ENCODE results near the gene SLC9A8.

The SLC9A8 gene

GRCh38 chr20:49786668-49787370 is 25.8 kb upstream of the SLC9A8 start:
- no peak for DNase-seq

- no peak for DNase-seq
Measured at GRCh38 chr20:49787371-49788357, 25.0 kb upstream of the SLC9A8 start.

- no peak for DNase-seq
Measured at GRCh38 chr20:49790077-49790798, 22.4 kb upstream of the SLC9A8 start.

DNA sequence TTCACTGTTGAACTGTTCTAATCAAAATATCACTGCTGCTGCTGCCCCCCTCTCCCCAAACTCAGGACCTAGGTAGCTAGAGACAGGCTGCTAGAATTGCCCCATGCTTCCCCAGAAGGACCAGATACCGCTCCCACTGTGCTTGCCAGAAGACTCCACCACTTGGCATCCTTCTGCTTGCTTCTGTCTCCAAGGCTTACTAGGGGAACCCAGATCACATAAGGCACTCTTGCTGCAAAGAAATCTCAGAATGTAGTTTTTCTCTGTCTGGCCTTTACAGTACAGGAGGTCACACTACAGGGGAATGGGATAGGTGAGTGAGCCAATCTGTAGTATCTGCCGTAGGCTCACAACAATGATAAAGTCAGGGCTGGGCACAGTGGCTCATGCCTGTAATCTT is 21.5 kb upstream of the SLC9A8 start:
- DNase-seq, result no peak

- DNase-seq, result no peak
Measured at GRCh38 chr20:49792006-49792405, 20.6 kb upstream of the SLC9A8 start.

DNA sequence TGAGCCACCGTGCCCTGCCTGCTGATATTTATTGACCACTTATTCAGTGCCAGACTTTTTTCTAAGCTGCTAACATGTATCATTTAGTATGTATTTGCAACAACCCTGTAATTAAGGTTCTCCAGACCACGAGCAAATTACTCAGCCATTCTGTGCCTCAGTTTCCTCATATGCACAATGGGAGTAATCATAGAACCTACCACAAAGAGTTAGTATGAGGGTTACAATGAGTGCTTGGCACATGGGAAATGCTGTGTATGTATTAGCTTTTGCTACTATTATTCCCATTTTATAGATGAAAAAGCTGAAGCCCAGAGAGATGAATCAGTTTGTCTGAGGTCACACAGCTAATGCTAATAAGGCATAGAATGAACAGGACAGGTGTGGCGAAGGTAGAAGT is 20.0 kb upstream of the SLC9A8 start:
- no peak for DNase-seq

- DNase-seq, result no peak
Measured at GRCh38 chr20:49794336-49795134, 18.1 kb upstream of the SLC9A8 start.

DNA sequence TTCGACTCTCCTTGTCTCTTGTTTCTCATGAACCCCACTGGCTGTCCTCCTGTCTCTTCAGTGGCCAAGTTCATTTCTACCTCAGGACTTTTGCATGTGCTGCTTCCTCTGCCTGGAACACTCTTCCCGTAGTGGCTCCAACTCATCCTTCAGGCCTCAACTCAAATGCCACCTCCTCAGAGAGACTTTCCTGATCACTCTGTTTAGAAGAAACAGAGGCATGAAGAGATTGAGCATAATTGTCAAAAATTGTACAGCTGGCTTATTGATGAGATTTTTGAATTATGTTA is 17.5 kb upstream of the SLC9A8 start:
- no peak for DNase-seq

DNA sequence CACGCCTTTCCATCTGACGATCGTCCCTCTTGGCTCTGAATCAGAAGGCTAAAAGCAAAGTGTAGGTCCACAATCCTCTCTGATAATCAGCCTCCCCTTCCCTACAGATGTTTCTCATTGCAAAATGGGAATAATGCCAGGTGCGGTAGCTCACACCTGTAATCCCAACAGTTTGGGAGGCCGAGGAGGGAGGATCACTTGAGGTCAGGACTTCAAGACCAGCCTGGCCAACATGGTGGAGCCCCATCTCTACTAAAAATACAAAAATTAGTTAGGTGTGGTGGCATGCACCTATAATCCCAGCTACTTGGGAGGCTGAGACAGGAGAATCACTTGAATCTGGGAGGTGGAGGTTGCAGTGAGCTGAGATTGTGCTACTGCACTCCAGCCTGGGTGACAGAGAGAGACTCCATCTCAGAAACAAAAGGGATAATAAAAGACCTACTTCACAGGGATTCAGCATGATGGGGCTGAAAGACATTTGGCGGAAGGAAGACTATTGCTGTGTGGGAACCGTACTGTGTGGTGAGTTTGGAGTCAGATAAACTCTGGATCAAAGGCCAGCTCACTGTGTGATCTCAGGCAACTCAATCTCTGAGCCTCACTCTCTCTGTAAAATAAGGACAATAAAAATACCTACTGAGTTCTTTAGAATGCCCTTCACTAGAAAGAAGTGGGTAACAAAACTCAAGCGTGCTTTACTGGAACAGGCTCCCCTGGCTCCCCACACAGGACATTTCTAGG is 15.9 kb upstream of the SLC9A8 start:
- no peak for DNase-seq

DNA sequence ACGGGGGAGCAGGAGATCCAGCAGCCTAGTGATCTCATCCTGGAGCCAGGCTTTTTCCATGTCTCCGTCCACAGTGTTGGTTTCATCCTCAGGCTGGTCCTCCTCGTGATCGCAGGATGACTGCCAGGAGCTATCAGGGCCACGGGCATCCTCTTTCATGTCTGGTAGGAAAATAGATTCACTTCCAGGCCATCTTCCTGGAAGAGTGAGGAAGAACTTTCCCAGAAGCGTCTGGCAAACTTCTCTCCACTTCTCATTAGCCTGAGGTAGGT is 15.3 kb upstream of the SLC9A8 start:
- DNase-seq, result no peak

DNA sequence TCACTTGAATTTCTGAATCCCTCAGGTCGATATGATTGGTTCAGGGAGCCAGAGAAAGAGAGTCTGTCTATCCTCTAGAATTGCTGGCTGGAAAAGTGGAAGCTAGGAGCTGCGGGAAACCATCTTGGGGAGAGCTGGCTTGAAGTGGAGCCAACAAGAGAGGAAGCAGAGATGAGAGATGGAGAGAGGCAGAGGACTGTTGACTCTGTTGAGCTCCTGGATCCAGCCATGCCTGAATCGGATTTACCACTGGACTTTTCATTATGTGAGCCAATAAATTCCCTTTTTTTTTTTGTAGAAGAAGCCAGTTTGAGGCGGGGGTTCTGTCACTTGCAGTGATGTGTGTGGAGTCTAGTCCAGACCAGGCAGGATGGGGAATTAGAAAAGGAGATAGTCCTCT is 13.9 kb upstream of the SLC9A8 start:
- DNase-seq, result no peak

DNA sequence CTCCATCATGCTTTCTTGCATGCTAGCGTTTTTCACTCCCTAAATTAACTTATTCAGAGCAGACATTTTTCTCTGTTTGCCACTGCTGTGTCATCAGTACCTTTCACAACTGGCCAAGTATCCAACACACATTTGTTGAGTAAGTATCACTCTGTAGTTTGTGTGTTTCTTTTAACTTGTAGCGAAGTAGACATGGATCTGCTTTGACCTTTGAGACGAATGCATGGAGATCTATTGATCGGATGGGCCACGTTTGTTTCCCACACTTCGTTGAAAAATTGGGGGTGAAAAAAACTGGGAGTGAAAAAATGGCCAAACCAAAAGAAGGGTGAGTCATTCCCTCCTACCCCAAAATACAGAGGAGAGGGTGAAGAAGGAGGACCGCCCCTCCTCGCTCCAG is 12.9 kb upstream of the SLC9A8 start:
- no peak for DNase-seq

- no peak for DNase-seq
Measured at GRCh38 chr20:49803418-49803817, 9.2 kb upstream of the SLC9A8 start.

GRCh38 chr20:49804364-49804763 is 8.3 kb upstream of the SLC9A8 start:
- DNase-seq, result no peak

DNA sequence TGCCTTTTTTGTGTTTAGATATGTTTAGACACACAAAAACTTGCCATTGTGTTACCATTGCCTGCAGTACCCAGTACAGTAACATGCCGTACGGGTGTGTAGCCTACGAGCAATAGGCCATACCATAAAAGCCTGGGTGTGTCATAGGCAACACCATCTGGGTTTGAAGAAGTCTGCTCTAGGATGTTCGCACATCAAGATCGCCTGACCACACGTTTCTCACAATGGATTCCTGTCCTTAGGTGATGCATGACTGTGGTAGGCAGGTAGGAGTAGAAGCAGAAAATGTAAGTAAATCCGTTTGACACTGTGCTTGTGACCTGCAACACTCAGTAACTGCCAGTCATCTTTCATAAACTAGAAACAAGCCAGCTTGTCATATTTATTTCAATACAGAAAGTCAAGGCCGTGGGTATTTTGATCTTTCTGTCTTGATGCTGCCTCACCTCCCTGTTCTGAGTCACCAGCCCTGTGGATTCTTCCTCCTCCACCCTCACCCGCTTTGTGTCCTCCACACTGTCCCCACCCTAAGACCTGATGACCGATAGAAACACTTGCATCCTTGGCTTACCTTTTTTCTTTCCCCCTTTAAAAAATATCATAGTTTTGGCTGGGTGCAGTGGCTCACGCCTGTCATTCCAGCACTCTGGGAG is 7.3 kb upstream of the SLC9A8 start:
- peak; percentile 72 for DNase-seq

DNA sequence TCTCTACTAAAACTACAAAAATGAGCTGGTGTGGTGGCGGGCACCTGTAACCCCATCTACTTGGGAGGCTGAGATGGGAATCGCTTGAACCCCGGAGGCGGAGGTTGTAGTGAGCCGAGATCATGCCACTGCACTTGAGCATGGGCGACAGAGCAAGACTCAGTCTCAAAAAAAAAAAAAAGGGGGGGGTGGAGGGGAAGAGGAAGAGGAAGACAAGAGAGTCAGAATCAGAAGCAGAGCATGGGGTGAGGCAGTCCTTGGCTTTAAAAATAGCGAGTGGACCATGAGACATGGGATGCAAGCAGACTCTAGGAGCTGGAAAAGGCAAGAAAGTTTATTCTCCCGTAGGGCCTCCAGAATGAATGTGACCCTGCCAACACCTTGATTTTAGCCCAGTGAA is 3.9 kb upstream of the SLC9A8 start:
- DNase-seq, result no peak

GRCh38 chr20:49809803-49810359 is 2.7 kb upstream of the SLC9A8 start:
- DNase-seq, result no peak

GRCh38 chr20:49810491-49811190 is 2.0 kb upstream of the SLC9A8 start:
- DNase-seq, result no peak

DNA sequence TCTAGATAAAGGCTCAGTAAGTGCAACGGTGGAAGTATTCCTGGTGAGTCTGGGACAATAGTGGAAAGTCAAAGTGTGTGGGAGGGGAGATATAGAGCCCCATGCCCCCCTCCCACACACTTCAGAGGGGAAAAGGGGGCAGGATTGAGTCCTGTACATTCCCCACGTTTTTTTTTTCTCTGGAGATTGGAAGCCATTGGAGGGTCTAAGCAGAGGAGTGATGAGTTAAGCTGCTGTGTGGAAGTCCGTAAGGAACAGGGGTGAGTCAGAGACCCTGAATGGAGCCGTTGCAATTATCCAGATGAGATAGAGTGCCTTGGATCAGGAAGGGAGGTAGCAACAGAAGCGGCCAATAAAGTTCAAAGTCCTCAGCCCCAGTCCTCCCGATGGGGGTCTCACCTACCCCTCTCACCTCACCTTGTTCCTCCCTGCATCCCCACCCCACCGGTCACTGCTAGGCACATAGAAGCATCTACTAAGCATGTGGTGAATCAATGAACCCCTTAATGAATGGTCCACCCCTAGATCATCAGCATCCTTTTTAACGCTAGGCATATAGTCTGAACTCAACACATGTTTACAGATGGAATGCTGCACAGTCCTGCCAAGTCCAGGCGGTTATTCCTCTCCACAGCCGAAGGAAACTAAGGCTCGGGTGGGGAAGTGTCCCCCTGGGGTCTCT is 662 bp upstream of the SLC9A8 start:
- no peak for DNase-seq

GRCh38 chr20:49813305-49813974 is 812 bp downstream of the SLC9A8 start:
- DNase-seq, result no peak
